ENCODE measurements around the gene GABBR2. TPM values are rescaled to one million over a fixed set of nuclear protein-coding genes. Genes with fewer than 3 reads are reported as not detected.

The GABBR2 gene
- polyA plus RNA-seq, 1 of the 3 experiments (the other 2 are of a cell fraction): not detected

DNA sequence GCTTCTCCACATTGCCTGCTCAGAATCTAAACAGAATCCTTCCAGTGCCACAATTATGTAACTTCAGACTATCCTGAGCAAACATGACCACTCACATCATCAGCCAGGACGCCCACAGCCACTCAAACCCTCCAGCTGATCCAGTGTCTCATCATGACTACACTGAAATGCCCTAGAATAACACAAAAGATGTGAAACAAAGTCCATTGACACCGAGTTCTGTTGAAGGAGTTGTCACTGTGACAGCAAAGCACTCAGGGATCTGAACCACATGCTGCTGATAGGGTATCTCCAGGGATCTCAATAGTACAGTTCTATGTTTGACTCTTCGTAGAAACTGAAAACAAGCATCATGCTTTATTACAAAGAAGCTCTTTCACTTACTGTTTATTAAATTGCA, 150.2 kb downstream of the GABBR2 start (continued):
- TF ChIP-seq, protein P1, sequence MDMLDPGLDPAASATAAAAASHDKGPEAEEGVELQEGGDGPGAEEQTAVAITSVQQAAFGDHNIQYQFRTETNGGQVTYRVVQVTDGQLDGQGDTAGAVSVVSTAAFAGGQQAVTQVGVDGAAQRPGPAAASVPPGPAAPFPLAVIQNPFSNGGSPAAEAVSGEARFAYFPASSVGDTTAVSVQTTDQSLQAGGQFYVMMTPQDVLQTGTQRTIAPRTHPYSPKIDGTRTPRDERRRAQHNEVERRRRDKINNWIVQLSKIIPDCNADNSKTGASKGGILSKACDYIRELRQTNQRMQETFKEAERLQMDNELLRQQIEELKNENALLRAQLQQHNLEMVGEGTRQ (IDR thresholded peaks at IDR 0.05; ENCODE audit: borderline replicate concordance, low read depth, low read length): no peak
- TF ChIP-seq MXI1 (IDR thresholded peaks at IDR 0.05; ENCODE audit: low read depth, low read length): no peak
- no peak for TF ChIP-seq POLR2AphosphoS5 (IDR thresholded peaks at IDR 0.05; ENCODE audit: low read depth, low read length)
- TF ChIP-seq EZH2phosphoT487 (IDR thresholded peaks at IDR 0.05; ENCODE audit: borderline replicate concordance, low read depth): no peak
- TF ChIP-seq CHD2 (IDR thresholded peaks at IDR 0.05; ENCODE audit: low read length, partially characterized antibody): no peak
- TF ChIP-seq, protein P2, sequence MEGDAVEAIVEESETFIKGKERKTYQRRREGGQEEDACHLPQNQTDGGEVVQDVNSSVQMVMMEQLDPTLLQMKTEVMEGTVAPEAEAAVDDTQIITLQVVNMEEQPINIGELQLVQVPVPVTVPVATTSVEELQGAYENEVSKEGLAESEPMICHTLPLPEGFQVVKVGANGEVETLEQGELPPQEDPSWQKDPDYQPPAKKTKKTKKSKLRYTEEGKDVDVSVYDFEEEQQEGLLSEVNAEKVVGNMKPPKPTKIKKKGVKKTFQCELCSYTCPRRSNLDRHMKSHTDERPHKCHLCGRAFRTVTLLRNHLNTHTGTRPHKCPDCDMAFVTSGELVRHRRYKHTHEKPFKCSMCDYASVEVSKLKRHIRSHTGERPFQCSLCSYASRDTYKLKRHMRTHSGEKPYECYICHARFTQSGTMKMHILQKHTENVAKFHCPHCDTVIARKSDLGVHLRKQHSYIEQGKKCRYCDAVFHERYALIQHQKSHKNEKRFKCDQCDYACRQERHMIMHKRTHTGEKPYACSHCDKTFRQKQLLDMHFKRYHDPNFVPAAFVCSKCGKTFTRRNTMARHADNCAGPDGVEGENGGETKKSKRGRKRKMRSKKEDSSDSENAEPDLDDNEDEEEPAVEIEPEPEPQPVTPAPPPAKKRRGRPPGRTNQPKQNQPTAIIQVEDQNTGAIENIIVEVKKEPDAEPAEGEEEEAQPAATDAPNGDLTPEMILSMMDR (IDR thresholded peaks at IDR 0.05): no peak
- TF ChIP-seq SMC3 (IDR thresholded peaks at IDR 0.05; ENCODE audit: low read depth, low read length): no peak

- H3K9ac ChIP-seq: no peak overlapping the region
- TF ChIP-seq SMC3 (IDR thresholded peaks at IDR 0.05; ENCODE audit: low read depth, low read length) (no peak), GABPA (IDR thresholded peaks at IDR 0.05; ENCODE audit: low read depth) (no peak), PBX3 (IDR thresholded peaks at IDR 0.05) (no peak), EZH2phosphoT487 (IDR thresholded peaks at IDR 0.05; ENCODE audit: borderline replicate concordance, low read depth) (no peak), SIN3A (IDR thresholded peaks at IDR 0.05; ENCODE audit: borderline replicate concordance, low read depth, low read length) (no peak), MXI1 (IDR thresholded peaks at IDR 0.05; ENCODE audit: low read depth, low read length) (no peak), FOXM1 (IDR thresholded peaks at IDR 0.05; ENCODE audit: low read depth) (no peak), ELF1 (IDR thresholded peaks at IDR 0.05) (no peak), JUND (IDR thresholded peaks at IDR 0.05) (no peak), CHD2 (IDR thresholded peaks at IDR 0.05; ENCODE audit: low read length, partially characterized antibody) (no peak)
- H3K9me3 ChIP-seq: no peaks in the 10 kb centered on the region
- no peaks in the 10 kb centered on the region for H3K9me2 ChIP-seq
- no peak overlapping the region for H3K27ac ChIP-seq (ENCODE audit: low read depth in 2 of 2, low read length in 1 of 2)
- no peaks in the 10 kb centered on the region for H4K20me1 ChIP-seq (ENCODE audit: insufficient read depth)
- WGBS (ENCODE audit: low lambda C conversion rate): 69% methylated on average over 12 of the region's 12 CpGs
- H3K4me2 ChIP-seq: no peak overlapping the region
- H3K27me3 ChIP-seq (ENCODE audit: insufficient read depth): peaks cover 5% of the 10 kb centered on the region; the same call in 1 of the 2 replicates
- H3F3A ChIP-seq (replicated peaks; ENCODE audit: insufficient read depth): no peaks in the 10 kb centered on the region
- no peaks in the 10 kb centered on the region for H3K4me1 ChIP-seq (ENCODE audit: control insufficient read depth in 1 of 2, insufficient read depth in 2 of 2, low read depth in 1 of 2, low read length in 1 of 2)
- no peak overlapping the region for H2AFZ ChIP-seq (ENCODE audit: low read depth)
- no peaks in the 10 kb centered on the region for H3K36me3 ChIP-seq (replicated peaks in 1 of 2; ENCODE audit: control insufficient read depth in 1 of 2, insufficient read depth in 2 of 2, low read length in 1 of 2)
- H3K79me2 ChIP-seq (ENCODE audit: insufficient read depth): no peaks in the 10 kb centered on the region
- ChIA-PET CTCF (no interaction called here), POLR2A (no interaction called here)
- no peak overlapping the region for H3K4me3 ChIP-seq (ENCODE audit: low read depth in 2 of 2, low read length in 1 of 2)
- DNase-seq: no peak
Observed at GRCh38 chr9:98556511-98556910, 152.2 kb downstream of the GABBR2 start.
